Activated CD8-positive, alpha-beta memory T cell treated with anti-CD3 and anti-CD28 coated beads for 48 hours (primary cell): ENCODE results near the gene TIMM13.
A peak's percentile ranks its signal among the peaks of the same experiment; 100 is the strongest.
"Not testable (repeated sequence)": the region's sequence is repeated elsewhere in the genome, so short reads cannot be mapped to it uniquely, and the experiment has no call there.

Source experiments
- DNase-seq, 3 experiments: peaks; one replicate each; pipeline ENCODE4 v3.0.0-alpha.2; 2020; ENCODE audit warnings: low read depth in 2 of 3, low spot score in 2 of 3

Gene TIMM13

DNA sequence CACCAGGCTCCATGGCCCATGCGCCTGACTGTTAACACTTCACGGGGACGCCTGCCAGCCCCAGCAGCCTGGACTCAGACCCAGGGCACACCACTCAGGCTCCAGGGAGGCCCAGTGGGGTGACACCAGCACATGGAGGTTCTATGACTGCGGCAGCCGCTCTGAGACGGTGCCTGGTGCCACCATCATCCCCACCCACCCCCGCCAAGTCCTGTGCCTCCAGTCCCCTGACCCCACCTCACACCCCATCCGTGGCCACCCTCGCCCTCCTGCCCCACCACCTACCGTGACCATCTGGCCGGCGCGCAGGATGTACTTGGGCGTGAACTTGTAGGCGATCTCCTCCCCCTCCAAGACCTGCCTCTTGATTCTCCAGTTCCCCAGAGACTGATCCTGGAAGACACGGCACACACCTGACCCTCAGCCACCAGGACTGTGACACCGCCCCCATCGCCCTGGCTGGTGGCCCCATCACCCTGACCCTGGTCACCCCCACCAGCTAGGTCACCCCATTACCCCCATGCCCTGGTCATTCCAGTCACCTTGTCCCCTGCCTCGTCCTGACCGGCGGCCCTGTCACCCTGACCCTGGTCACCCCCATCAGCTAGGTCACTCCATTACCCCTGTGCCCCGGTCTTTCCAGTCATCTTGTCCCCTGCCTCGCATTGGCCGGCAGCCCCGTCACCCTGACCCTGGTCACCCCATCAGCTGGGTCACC lies 4.9 kb upstream of the TIMM13 start:
- no peak for DNase-seq

DNA sequence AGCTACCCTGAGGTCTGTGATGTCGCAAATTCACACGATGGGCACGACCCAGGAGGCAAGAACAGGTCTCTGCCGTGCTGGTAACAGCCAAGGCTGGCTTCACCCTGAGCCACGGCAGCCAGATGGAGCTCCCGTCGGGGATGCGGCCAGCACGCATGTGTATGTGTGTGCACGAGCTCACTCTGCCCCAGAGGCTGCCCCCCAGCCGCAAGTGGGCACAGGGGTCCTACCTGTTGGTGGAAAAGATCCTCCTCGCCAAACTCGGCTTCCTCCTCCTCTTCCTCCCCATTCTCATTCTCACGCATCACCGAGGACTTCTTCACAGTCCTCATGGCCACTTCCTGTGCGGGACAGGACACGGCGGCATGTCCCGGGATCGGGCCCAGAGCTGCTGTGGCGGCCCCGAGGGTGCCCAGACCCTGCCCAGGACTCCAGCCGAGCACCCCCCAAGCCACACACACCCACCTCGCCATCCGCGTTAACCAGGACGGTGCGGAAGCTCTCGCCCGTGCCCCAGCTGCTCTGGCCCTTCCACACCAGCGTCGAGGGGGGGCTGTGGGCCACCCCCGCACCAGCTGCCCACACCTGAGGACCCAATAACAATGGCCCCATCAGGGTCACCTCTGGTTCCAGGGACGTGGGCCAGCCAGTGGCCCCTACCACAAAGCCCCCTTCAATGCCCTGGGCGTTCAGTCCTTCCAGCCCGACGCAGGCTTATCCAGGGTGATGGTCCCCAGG lies 4.1 kb upstream of the TIMM13 start:
- DNase-seq = no peak

DNA sequence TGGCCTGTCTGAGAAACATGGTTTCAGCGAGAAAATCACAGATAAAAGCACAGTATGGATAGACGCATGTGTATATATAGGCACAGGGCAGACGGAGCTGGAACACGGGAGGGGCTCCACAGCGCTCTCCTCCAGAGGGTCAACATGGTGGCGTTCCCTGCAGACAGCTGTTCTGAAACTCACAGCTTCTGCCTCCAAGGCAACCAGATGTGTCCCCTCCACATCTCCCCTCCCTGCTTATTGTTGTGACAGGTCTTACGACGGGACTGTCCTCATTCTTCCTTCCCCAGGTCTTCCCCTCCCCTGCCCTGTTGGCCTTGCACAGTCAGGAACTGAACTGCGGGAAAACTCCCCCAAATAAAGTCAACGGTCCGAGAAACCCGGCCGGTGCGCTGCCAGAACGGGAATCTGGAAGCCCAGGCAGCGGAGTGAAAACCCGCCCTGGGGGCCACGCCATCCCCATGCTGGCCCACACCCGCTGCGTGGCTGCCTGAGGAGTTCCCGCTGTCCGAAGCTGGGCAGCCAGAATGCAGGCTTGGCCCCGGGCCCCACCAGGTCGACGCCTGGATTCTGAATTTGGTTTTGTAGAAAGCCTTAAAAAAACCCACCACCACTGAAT lies 2.6 kb upstream of the TIMM13 start:
- no peak for DNase-seq

DNA sequence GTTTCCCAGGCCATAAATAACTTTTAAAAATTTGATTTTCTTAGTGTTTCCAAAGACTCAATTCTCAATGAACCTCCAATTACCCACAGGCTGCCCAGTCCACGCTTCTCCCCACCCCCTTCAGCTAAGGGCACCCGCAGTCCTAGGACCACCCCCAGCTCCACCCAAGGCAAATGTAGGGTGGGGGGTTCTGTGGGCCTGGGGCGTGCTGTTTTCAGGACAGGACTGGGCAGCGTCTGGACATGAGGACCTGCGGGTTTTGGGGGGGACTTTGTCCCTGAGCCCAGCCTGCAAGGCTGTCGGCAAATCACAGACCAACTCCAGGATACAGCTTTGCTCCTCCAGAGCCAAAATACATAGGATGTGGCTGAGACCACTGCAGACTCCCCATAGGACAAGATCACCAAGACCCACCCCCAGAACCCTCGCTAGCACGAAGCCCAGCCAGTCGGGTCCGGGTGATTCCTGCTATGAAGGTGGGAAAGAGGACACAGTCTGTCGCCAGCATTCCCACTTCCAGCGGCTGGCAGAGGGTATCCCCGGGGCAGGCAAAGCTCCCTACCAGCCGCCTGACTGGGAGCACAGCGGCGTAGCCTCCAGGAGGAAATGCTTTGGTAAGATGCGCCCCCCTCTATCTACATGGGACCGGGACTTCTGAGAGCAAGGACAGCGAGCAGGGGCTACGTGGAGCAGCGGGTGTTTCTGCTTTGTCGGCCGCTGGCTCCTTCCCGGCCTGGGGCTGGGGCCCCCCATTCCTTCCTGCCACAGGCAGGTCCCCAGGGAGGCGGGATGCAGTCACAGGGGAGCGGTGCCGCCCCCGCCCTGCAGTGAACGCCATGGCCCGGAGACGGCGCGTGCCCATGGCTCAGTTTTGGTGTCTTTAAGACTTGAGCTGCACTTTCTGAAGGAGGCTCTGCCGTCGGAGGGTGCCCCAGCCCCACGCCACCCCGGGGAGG lies 1.6 kb upstream of the TIMM13 start:
- no peak for DNase-seq

DNA sequence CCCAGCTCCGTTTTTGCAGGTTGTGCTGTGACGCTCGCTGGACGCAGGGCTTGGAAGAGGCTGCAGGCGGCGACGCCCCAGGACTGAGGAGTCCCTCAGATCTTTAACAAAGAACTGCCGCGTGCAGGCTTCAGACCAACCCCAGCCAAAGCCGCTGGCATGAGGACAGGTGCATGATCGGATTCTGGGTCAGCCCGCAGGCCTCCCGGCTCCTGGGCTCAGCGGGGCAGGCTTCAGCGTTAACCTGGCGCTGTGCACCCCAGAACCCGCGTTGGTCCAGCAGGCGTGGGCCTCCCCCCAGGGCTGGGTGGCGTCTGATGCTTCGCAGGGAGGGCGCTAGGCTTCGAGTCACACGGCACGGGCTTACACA lies 920 bp upstream of the TIMM13 start:
- DNase-seq = no peak

DNA sequence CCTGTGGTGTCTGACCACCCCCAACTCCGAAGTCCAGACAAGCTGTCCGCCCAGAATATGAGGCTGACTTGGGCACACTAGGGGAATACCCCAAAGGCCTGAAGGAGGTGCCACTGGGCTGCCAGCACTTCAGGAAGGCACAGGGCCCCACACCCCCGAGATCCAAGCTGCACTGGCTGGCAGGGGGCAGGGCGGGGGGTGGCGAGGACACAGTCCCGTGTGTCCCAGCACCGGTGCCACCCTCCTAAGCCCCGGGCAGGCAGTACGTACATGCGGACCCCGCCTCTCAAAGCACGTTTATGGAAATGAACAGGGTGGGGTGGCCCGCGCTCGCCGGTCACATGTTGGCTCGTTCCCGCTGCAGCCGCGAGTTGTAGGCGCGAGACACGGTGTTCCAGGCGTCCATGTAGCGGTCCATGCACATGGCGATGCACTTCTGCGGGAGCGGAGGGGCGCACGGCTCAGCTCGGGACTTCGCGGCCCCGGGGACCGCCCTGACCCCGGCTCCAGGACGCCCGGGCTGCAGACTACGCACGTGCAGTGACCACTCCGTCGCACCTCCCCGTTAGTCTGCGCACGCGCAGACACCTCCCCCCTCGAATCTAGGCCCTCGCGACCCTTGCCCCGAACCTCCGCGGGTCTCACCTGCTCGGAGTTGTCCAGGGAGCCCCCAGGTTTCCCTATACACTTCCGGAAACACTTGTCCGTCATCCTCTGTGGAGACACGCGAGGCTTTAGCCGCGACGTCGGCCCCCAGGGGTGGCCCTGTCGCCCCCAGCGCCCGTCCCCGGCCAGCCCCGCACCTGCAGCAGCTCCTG lies 566 bp downstream of the TIMM13 start:
- DNase-seq = peak in 1 of 3 experiments; percentile 28

DNA sequence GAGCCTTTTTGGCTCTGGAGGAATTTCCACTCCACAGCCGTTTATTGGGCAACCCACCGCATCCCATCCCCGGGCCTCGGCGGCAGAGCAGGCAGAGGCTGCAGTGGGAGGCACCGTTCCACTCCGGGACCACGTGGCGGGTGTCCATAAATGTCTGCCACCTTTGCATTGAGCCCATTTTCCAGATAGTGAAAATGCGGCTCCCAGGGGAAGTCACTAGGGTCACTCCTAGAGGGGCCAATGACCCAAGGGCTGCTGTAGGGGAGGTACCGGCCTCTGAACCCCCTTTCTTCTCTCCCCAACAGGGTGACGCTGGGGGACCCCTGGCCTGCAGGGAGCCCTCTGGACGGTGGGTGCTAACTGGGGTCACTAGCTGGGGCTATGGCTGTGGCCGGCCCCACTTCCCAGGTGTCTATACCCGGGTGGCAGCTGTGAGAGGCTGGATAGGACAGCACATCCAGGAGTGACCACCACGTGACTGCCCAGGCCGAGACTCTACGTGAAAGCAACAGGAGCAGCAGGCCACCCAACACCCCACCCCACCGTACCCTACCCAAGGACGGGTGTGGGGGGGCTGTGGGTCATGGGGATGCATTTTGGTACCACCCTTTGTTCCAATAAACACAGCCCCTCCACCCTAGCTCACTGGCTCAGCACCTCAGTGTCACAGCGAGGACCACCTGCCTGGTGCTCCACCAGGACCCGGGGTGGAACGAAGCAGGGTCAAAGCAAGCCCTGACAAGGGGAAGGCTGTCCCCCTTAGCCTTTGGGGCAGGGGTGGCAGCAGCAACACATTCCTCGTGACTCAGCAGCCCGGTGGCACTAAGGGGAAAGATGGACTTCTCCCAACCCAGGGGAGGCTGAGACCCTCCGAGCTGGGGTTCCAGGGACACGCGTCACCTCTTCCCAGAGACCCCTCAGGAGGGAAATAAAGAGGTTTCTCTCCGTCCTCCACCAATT lies 1.5 kb downstream of the TIMM13 start:
- DNase-seq = no peak

DNA sequence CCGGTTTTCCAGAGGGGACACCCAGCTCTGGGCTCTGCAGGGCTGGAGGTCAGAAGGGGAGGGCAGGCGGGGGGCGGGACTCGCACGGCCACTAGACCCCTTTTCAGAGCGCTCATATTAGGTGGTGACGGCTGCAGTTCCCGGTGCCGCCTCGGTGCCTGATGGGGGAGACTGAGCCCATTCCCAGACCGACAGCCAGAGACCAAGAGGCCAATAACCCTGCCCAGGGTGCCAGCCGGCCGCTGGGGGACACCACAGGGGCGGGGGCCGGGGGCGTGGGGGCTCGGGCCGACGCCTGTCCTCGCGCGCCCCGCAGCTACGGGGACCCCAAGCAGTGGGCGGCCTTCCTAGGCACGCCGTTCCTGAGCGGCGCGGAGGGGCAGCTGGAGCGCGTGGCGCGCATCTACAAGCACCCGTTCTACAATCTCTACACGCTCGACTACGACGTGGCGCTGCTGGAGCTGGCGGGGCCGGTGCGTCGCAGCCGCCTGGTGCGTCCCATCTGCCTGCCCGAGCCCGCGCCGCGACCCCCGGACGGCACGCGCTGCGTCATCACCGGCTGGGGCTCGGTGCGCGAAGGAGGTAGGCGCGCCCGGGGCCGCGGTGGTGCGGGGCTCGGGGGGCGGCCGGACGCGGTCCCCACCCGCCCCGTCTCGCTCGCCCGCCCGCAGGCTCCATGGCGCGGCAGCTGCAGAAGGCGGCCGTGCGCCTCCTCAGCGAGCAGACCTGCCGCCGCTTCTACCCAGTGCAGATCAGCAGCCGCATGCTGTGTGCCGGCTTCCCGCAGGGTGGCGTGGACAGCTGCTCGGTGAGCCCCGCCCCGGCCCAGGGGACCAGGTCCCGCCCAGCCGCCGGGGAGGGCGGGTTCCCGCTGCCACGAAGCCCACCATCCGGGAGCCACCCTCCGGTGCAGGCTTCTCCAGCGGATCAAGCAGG lies 2.4 kb downstream of the TIMM13 start:
- DNase-seq = no peak

DNA sequence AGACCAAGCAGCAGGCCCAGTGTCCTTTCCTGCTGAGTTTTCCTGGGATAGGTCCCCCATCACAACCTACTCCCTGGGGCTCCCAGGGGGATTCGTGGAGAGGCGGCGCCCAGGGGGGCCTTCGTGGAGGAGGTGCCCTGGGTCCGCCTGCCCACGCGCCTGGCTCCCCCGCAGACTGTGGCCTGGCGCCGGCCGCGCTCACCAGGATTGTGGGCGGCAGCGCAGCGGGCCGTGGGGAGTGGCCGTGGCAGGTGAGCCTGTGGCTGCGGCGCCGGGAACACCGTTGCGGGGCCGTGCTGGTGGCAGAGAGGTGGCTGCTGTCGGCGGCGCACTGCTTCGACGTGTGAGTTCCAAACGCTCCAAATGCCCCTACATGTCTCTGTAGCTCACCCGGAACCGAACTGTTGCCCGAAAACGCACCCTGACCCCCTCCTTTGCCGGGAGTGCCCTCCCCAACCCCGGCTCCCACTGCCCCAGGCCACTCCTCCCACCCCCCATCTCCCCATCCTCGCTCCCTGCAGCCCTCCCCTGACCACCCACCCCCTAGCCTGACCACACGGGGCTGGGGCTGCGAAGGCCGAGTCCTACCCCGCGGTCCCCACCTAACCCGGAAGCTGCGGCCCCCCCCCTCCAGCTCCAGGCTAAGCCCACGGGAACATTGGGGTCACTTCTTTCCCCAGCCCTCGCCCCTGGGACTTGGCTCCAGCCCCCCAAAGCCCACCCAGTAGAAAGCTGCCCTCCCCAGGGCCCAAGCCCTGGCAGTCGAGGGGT lies 3.3 kb downstream of the TIMM13 start:
- no peak for DNase-seq

DNA sequence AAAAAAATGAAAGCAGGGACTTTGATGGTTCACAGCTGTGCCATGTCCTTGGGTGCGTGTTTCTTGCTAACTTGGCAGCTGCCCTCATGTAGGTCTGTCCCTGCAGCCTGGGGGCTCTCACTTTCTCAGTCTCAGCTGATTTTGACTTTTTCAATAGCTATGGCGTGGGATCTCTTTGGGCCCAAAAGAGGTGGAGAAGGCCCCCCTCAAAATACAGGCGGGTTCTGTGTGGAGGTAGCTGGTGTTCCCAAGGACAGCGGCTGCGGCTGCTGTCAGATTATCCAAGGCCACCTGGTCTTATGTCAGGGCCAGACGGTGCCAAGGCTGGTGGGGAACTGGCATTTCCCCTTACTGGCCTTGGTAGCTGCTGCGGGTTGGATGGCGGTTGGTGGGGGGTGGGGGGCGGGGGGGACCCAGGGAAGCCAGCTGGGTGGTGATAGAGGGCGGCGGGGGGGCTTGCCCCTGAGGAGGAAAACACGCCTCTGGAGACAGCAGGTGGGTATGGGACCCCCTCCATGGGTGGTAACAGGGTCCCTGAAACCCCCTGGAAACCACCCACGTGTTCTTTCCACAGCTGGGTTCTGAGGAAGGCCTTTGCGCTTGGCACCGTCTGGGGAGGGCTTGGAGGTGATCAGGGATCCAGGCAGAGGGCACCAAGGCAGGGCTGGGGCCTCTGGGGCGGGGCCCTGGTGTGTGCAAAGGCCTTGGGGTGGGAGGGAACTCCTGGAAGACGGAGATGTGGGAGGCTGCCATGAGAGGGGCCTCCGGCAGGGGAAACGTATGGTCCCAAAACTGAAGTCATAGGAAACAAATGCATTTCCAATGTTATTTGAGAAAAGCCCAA lies 4.1 kb downstream of the TIMM13 start:
- no peak for DNase-seq

DNA sequence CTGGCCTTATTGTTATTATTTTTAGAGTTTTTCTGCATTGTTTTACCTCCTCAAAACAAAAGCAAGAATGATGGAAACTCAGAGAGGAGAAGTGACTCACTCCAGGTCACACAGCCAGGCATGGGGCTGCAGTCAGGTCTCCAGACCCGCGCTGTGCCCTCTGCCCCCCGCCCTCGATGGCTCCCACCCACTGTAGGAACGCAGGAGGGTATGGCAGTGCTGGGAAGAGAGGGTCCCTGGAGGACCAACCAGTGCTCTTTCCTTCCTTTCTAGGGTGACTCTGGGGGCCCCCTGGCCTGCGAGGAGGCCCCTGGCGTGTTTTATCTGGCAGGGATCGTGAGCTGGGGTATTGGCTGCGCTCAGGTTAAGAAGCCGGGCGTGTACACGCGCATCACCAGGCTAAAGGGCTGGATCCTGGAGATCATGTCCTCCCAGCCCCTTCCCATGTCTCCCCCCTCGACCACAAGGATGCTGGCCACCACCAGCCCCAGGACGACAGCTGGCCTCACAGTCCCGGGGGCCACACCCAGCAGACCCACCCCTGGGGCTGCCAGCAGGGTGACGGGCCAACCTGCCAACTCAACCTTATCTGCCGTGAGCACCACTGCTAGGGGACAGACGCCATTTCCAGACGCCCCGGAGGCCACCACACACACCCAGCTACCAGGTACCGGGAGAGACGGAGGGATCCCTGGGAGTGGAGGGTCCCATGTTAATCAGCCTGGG lies 5.6 kb downstream of the TIMM13 start:
- DNase-seq = no peak

DNA sequence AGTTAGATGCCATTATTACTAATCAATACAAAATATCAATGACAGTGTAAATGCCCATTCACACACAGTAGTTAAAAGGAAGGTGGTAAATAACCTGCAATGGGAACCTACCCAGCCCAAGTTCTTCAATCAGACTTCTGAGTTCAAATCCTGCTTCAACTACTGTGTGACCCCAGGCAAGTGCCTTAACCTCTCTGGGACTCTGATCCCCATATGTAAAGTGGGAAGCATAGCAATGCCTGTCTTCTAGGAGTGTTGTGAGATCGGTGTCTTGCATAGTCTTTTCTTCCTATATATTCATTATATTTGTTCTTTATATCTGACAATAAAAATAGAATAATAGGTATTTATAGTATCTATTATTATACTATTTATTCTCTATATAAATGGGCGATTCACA lies 6.9 kb downstream of the TIMM13 start:
- DNase-seq = no peak

DNA sequence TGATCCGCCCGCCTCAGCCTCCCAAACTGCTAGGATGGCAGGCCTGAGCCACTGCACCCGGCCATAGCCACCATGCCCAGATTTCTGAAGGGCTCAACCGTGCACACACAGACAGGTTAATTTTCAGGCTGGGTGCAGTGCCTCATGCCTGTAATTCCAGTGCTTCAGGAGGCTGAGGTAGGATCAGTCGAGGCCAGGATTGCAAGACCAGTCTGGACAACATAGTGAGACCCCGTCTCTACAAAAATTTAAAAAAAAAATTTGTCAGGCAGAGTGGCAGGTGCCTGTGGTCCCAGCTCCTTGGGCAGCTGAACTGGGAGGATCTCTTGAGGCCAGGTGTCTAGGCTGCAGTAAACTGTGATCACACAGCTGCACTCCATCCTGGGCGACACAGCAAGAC lies 7.6 kb downstream of the TIMM13 start:
- no peak for DNase-seq

DNA sequence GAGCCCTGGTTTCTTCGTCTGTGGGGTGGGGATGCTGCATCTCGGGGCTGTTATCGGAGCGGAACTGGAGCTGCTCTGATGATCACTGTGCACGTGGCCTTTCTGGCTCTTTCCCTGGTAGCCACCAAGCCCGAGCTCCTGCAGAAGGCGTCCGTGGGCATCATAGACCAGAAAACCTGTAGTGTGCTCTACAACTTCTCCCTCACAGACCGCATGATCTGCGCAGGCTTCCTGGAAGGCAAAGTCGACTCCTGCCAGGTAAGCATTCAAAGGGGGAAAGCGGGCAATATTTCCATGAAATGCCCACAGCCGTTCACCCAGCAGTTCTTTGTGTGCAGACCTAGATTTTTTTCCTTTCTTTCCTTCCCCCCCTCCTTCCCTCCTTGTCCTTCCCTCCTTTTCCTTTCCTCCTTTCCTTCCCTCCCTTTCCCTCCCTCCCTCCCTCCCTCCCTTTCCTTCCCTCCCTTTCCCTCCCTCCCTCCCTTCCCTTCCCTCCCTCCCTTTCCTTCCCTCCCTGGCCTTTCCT lies 9.4 kb downstream of the TIMM13 start:
- DNase-seq = no peak

DNA sequence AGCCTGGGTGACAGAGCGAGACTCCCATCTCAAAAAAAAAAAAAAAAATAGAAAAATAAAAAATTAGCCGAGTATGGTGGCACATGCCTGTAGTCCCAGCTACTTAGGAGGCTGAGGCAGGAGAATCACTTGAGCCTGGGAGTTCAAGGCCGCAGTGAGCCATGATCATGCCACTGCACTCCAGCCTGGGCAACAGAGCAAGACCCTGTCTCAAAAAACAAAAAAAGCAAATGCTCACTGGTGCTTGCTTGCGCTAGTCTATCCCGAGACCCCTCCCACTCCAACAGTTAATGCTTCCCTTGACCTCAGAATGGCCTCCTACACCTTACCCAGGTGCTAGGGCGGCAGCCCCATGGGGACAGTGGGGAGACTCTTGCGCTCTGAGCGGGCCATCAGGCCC lies 9.9 kb downstream of the TIMM13 start:
- not testable (repeated sequence) for DNase-seq
